NCI-H774 (cell line): ENCODE data around the gene CACNA1B.
"Not testable (repeated sequence)": the region's sequence is repeated elsewhere in the genome, so short reads cannot be mapped to it uniquely, and the experiment has no call there.

Source experiments
- DNase-seq: peaks from one replicate; lab custom pipeline; 2025; lab: John Stamatoyannopoulos, UW

The CACNA1B gene

DNA sequence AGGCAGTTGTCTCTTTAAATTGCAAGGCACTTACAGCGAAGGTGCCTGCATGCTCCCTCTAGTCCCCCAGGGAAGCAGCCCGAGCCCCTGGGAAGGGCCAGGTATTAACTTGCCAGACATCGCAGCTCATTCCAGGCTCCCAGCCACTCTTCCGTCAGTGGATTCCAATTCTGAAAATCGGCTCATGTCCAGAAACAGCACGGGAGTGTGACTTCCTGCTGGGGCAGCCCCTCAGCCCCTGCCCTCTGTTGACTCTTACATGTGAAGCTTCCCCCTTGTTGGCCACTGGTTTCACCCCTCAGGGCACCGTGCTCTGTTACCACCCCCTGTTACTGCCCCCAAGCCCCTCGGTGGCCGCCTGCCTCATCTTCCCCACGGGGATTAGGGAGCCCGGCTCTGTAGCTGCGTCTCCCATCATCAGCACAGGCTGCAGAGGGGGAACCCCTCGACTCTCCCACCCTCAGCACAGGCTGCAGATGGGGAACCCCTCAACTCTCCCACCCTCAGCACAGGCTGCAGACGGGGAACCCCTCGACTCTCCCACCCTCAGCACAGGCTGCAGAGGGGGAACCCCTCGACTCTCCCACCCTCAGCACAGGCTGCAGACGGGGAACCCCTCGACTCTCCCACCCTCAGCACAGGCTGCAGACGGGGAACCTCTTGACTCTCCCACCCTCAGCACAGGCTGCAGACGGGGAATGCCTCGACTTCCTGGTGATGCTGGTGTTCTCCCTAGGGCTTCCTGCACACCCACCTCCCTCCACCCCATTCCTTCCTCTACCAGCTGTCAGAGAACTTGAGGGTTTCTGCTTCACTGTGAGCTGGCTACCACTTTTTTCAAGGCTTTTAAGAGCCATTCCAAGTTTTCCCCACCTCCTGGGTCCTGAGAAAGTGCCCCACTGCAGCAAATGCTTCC, 11.1 kb upstream of the CACNA1B start:
- no peak for DNase-seq

DNA sequence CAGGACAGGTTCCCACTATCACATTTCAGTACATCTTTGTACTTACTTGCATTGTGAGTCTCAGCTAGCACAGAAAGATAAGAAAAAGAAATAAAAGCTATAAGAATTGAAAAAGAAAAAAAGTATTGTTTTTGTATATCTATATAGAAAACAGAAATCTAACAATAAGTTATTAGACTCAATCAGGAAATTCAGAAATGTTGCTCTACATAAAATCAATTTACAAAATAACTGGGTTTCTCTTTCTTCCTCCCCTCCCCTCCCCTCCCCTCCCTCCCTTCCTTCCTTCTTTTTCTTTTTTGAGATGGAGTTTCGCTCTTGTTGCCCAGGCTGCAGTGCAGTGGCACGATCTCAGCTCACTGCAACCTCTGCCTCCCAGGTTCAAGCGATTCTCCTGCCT, 7.2 kb upstream of the CACNA1B start:
- DNase-seq, result no peak

- no peak for DNase-seq
Measured at GRCh38 chr9:137872296-137872695, 5.3 kb upstream of the CACNA1B start.

DNA sequence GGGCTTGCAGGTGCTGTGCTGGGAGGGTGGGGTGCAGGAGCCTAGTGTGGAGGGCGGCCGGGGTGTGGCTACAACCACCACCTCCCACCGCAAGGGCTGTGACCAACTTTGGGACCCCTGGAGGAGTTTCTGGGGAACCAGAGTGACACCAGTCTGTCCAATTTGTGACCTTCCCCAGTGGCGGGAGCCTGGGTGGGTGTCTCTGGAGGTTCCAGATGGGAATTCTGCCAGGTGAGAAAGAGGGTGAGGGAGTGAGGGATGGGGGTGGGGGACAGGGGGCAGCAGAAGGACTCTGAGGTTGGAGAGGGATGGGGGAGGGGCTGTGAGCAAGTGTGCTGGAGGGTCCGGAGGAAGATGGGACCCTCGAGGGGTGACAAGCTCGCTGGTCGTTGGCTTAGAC, 4.2 kb upstream of the CACNA1B start:
- no peak for DNase-seq

- DNase-seq, result no peak
Measured at GRCh38 chr9:137873858-137874362, 3.7 kb upstream of the CACNA1B start.

DNA sequence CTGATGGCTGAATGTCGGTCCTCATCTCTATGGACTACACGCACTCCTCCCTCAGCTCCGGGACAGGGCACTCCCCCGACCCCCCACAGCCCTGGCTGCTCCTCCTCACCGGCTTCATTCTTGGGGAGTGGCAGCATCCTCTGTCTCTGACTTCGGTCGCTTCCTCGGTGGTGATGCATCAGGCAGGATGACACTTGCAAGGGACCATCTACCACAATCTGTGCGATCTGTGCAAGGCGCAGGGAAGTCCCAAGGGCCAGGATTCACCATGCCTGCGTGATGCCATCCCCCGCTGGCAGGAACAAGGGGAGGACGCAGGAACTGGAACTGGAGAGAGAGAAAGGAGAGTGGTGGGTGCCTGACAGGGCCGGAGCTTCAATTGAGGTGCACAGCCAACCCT, 2.2 kb upstream of the CACNA1B start:
- no peak for DNase-seq

DNA sequence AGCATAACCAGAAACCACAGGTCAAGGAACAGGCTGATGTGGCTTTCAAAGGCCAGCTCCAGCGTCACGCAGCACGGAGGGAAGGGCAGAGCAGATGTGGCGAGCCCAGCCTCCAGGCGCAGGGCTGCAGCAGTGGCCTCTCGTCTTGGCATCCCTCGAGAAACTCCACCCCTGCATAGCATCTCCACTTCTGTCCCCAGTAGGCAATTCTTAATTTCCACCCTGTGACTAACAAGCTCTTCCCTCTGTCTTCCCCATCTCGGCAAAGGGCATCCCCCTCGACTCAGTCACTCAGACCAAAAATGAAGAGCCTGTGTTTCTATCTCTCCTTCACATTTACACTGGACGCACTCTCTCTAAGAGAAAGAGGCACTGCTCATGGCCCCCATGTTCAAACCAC, 1.7 kb upstream of the CACNA1B start:
- DNase-seq, result no peak

DNA sequence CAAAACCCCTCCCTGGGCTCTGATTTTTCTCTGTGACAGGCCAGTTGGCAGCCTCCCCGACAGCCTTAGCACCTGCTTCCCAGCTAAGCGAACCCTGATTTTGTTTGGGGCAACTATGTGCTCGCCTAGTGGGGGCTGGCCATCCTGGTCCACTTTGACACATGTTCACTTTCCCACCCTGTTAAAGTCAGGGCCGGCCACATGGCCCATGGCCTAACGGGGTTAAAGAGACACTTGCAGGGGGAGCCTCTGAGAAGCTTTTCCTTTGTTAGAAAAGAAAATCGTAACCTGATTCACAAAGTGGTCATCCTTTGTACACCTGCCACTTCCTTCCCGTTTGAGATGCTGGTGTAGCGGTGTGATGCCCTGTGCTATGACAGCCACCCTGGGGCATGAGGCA, 1.3 kb upstream of the CACNA1B start:
- DNase-seq, result no peak

- no peak for DNase-seq
Measured at GRCh38 chr9:137876781-137877386, 698 bp upstream of the CACNA1B start.

GRCh38 chr9:137878146-137878941, 762 bp downstream of the CACNA1B start:
- no peak for DNase-seq

DNA sequence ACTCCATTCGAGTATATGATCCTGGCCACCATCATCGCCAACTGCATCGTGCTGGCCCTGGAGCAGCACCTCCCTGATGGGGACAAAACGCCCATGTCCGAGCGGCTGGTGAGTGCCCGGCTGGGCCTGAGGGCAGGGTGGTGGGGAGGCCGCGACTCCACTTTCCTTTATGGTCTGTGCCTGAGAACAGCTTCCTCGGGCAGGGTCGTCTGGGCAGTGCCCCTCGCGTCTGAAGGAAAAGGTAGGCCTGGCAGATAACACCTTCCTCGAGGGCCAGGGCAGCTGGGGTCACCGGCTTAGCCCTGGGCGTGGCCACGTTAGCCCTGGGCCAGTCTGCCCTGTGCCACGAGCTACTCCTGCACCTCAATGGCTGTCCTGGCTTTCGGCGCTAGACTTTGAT, 1.5 kb downstream of the CACNA1B start:
- no peak for DNase-seq

- DNase-seq, result no peak
Measured at GRCh38 chr9:137879566-137880150, 2.1 kb downstream of the CACNA1B start.

GRCh38 chr9:137880160-137880975, 2.8 kb downstream of the CACNA1B start:
- DNase-seq, result no peak

GRCh38 chr9:137880976-137881530, 3.5 kb downstream of the CACNA1B start:
- no peak for DNase-seq

GRCh38 chr9:137881591-137882505, 4.3 kb downstream of the CACNA1B start:
- DNase-seq, result no peak

GRCh38 chr9:137882506-137882821, 4.9 kb downstream of the CACNA1B start:
- no peak for DNase-seq

DNA sequence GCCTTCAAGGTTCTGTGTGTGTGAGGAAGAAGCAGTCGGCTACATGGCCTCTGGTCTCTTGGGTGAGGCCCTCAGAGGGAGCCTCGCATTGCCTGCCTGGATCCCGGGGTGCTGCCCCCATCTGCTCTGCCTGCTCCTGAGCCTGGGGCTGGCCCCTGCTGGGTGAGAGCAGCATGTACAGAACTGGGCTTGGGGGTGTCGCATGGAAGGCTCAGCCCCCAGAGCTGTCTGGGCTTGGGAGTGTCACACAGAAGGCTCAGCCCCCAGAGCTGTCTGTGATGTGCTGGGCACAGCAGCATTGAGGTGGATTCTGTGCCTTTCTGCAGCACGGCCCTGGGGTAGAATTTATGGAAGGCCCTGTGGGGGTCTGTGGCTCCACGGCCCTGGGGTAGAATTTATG, 6.4 kb downstream of the CACNA1B start:
- not testable (repeated sequence) for DNase-seq

- not testable (repeated sequence) for DNase-seq
Measured at GRCh38 chr9:137884547-137884946, 7.0 kb downstream of the CACNA1B start.

GRCh38 chr9:137885121-137885520, 7.5 kb downstream of the CACNA1B start:
- DNase-seq, result not testable (repeated sequence)

GRCh38 chr9:137888621-137889020, 11.0 kb downstream of the CACNA1B start:
- not testable (repeated sequence) for DNase-seq
